RWPE2 (cell line): Measurements from ENCODE around the gene FAM187B.

Experiments
- ATAC-seq: fragments of 200-7000 bp; cut with Tn5 transposase; 3 replicates; pipeline ENCODE4 v1.9.1; 2021; ENCODE audit warnings: low read depth
- DNase-seq: peaks from one replicate; pipeline ENCODE4 v3.0.0-alpha.2; 2020; ENCODE audit warnings: low spot score
- H3K27ac ChIP-seq: fragments of 450-650 bp; 2 replicates; pipeline ENCODE4 v1.5.1; 2017; ENCODE audit warnings: mild to moderate bottlenecking; ENCODE audit not compliant: poor library complexity, severe bottlenecking
- H3K27me3 ChIP-seq: fragments of 250-450 bp; sonication (Bioruptor Pico); 2 replicates; pipeline ENCODE4 v1.5.1; 2021; ENCODE audit warnings: mild to moderate bottlenecking, moderate library complexity; ENCODE audit not compliant: insufficient read depth, poor library complexity, severe bottlenecking
- H3K36me3 ChIP-seq: fragments of 250-450 bp; sonication (Bioruptor Pico); 2 replicates; pipeline ENCODE4 v1.5.1; 2020; ENCODE audit warnings: low read depth, mild to moderate bottlenecking, moderate library complexity
- H3K4me1 ChIP-seq: fragments of 250-450 bp; sonication (Bioruptor Pico); 2 replicates; pipeline ENCODE4 v1.5.1; 2021; ENCODE audit warnings: mild to moderate bottlenecking, moderate library complexity; ENCODE audit not compliant: insufficient read depth, poor library complexity, severe bottlenecking
- H3K4me3 ChIP-seq: fragments of 250-450 bp; sonication (Bioruptor Pico); 2 replicates; pipeline ENCODE4 v1.5.1; 2021; ENCODE audit warnings: mild to moderate bottlenecking, moderate library complexity; ENCODE audit not compliant: severe bottlenecking
- H3K9me3 ChIP-seq: fragments of 250-450 bp; sonication (Bioruptor Pico); 2 replicates; pipeline ENCODE4 v1.5.1; 2021; ENCODE audit warnings: mild to moderate bottlenecking, moderate library complexity; ENCODE audit not compliant: severe bottlenecking
- CTCF ChIP-seq: fragments of 450-650 bp; IDR thresholded peaks from one replicate; pipeline ENCODE4 v1.5.1; 2017; ENCODE audit warnings: mild to moderate bottlenecking, moderate library complexity; ENCODE audit not compliant: poor library complexity, severe bottlenecking

FAM187B gene

GRCh38 chr19:35219008-35219407 lies 9.5 kb downstream of the FAM187B start:
- DNase-seq: no peak
- Histone ChIP-seq H3K27ac (no peak overlapping the region), H3K36me3 (no peaks in the 10 kb centered on the region), H3K4me3 (no peak overlapping the region), H3K4me1 (peaks cover 7% of the 10 kb centered on the region), H3K27me3 (no peaks in the 10 kb centered on the region), H3K9me3 (no peaks in the 10 kb centered on the region)
- no peak for ATAC-seq
- no peak for TF ChIP-seq CTCF

- peaks cover 12% of the 10 kb centered on the region for H3K4me1 ChIP-seq
Observed at GRCh38 chr19:35217649-35217990, 10.9 kb downstream of the FAM187B start.

GRCh38 chr19:35216833-35217648 lies 11.5 kb downstream of the FAM187B start:
- DNase-seq: no peak
- H3K27ac ChIP-seq: no peak overlapping the region

More at GRCh38 chr19:35217649-35217990, 10.9 kb downstream of the FAM187B start:
- no peak for TF ChIP-seq CTCF
- no peak overlapping the region for H3K27ac ChIP-seq
- no peak for ATAC-seq
- no peaks in the 10 kb centered on the region for H3K9me3 ChIP-seq
- DNase-seq: no peak
- H3K4me3 ChIP-seq: no peak overlapping the region
- H3K27me3 ChIP-seq: peaks cover under 1% of the 10 kb centered on the region
- H3K36me3 ChIP-seq: no peaks in the 10 kb centered on the region

GRCh38 chr19:35216016-35216832 lies 12.3 kb downstream of the FAM187B start:
- no peak for DNase-seq
- no peak overlapping the region for H3K27ac ChIP-seq
- ATAC-seq: no peak

More at GRCh38 chr19:35216833-35217648, 11.5 kb downstream of the FAM187B start:
- peak; percentile 6 for TF ChIP-seq CTCF
- Histone ChIP-seq H3K4me1 (peaks cover 12% of the 10 kb centered on the region), H3K9me3 (no peaks in the 10 kb centered on the region), H3K36me3 (no peaks in the 10 kb centered on the region), H3K27me3 (peaks cover 5% of the 10 kb centered on the region), H3K4me3 (no peak overlapping the region)
- ATAC-seq: no peak

More at GRCh38 chr19:35216016-35216832, 12.3 kb downstream of the FAM187B start:
- H3K36me3 ChIP-seq: no peaks in the 10 kb centered on the region
- TF ChIP-seq CTCF: no peak
- H3K9me3 ChIP-seq: no peaks in the 10 kb centered on the region
- H3K27me3 ChIP-seq: peaks cover 5% of the 10 kb centered on the region
- H3K4me3 ChIP-seq: no peak overlapping the region
- peaks cover 12% of the 10 kb centered on the region for H3K4me1 ChIP-seq
